ENCODE results near the gene TRMT112. TPM values are rescaled to one million over a fixed set of nuclear protein-coding genes. Genes with fewer than 3 reads are reported as not detected.

TRMT112 gene
- total RNA-seq, 1 donor from 2014 or later, result 149 TPM

GRCh38 chr11:64353715-64354506 is 36.6 kb upstream of the TRMT112 start:
- Mint-ChIP-seq H3K27ac (no peak overlapping the region), H3K36me3 (ENCODE audit: insufficient read depth) (no peaks in the 10 kb centered on the region), H3K4me3 (ENCODE audit: low read depth) (no peak overlapping the region), H3K4me1 (ENCODE audit: low read depth) (peaks cover 2% of the 10 kb centered on the region), H3K27me3 (peaks cover 3% of the 10 kb centered on the region), H3K9me3 (ENCODE audit: low read depth) (no peaks in the 10 kb centered on the region)
- TF ChIP-seq, protein P1, sequence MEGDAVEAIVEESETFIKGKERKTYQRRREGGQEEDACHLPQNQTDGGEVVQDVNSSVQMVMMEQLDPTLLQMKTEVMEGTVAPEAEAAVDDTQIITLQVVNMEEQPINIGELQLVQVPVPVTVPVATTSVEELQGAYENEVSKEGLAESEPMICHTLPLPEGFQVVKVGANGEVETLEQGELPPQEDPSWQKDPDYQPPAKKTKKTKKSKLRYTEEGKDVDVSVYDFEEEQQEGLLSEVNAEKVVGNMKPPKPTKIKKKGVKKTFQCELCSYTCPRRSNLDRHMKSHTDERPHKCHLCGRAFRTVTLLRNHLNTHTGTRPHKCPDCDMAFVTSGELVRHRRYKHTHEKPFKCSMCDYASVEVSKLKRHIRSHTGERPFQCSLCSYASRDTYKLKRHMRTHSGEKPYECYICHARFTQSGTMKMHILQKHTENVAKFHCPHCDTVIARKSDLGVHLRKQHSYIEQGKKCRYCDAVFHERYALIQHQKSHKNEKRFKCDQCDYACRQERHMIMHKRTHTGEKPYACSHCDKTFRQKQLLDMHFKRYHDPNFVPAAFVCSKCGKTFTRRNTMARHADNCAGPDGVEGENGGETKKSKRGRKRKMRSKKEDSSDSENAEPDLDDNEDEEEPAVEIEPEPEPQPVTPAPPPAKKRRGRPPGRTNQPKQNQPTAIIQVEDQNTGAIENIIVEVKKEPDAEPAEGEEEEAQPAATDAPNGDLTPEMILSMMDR (IDR thresholded peaks at IDR 0.05; ENCODE audit: unreplicated experiment), result no peak
- DNase-seq (ENCODE audit: low spot score, unreplicated experiment), result no peak

DNA sequence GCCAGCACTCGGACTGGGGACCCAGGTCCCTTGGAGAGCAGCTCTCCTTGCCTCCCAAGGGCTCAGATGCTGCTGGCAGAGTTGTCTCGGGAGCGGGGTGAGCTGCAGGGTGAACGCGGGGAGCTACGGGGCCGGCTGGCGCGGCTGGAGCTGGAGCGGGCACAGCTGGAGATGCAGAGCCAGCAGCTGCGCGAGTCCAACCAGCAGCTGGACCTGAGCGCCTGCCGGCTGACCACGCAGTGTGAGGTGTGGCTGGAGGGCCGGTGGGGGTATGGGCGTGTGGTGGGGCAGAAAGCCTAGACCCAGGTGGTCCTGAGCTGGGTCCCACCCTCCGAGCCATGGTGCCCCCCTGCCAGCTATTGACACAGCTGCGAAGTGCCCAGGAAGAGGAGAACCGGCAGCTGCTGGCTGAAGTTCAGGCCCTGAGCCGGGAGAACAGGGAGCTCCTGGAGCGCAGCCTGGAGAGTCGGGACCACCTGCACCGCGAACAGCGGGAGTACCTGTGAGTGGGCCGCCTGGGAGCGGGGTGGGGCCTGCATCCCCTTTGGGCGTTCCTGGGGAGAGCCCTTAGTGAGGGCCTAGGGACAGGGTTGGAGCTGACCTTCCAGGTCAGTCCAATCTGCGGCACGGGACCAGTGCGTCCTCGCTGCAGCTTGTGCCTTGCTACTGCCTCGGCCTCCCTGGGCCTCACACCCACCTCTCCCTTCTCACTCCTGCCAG is 35.8 kb upstream of the TRMT112 start:
- no peaks in the 10 kb centered on the region for H3K36me3 Mint-ChIP-seq (ENCODE audit: insufficient read depth)
- no peak overlapping the region for H3K4me3 Mint-ChIP-seq (ENCODE audit: low read depth)
- H3K27ac Mint-ChIP-seq, result no peak overlapping the region
- no peaks in the 10 kb centered on the region for H3K9me3 Mint-ChIP-seq (ENCODE audit: low read depth)
- peaks cover 2% of the 10 kb centered on the region for H3K4me1 Mint-ChIP-seq (ENCODE audit: low read depth)
- no peak for DNase-seq (ENCODE audit: low spot score, unreplicated experiment)
- TF ChIP-seq, protein P1 (IDR thresholded peaks at IDR 0.05; ENCODE audit: unreplicated experiment), result no peak
- peaks cover 3% of the 10 kb centered on the region for H3K27me3 Mint-ChIP-seq

GRCh38 chr11:64352099-64352994 is 35.0 kb upstream of the TRMT112 start:
- TF ChIP-seq, protein P1 (IDR thresholded peaks at IDR 0.05; ENCODE audit: unreplicated experiment), result no peak
- H3K9me3 Mint-ChIP-seq (ENCODE audit: low read depth), result no peaks in the 10 kb centered on the region
- no peaks in the 10 kb centered on the region for H3K36me3 Mint-ChIP-seq (ENCODE audit: insufficient read depth)
- H3K27ac Mint-ChIP-seq, result no peak overlapping the region
- H3K4me1 Mint-ChIP-seq (ENCODE audit: low read depth), result peaks cover 2% of the 10 kb centered on the region
- H3K4me3 Mint-ChIP-seq (ENCODE audit: low read depth), result no peak overlapping the region
- no peak for DNase-seq (ENCODE audit: low spot score, unreplicated experiment)
- peaks cover 3% of the 10 kb centered on the region for H3K27me3 Mint-ChIP-seq

GRCh38 chr11:64351136-64351631 is 33.8 kb upstream of the TRMT112 start:
- no peak for DNase-seq (ENCODE audit: low spot score, unreplicated experiment)
- Mint-ChIP-seq H3K9me3 (ENCODE audit: low read depth) (no peaks in the 10 kb centered on the region), H3K4me3 (ENCODE audit: low read depth) (no peak overlapping the region), H3K27me3 (no peaks in the 10 kb centered on the region), H3K27ac (no peak overlapping the region), H3K36me3 (ENCODE audit: insufficient read depth) (no peaks in the 10 kb centered on the region), H3K4me1 (ENCODE audit: low read depth) (no peaks in the 10 kb centered on the region)
- TF ChIP-seq, protein P1 (IDR thresholded peaks at IDR 0.05; ENCODE audit: unreplicated experiment), result no peak

DNA sequence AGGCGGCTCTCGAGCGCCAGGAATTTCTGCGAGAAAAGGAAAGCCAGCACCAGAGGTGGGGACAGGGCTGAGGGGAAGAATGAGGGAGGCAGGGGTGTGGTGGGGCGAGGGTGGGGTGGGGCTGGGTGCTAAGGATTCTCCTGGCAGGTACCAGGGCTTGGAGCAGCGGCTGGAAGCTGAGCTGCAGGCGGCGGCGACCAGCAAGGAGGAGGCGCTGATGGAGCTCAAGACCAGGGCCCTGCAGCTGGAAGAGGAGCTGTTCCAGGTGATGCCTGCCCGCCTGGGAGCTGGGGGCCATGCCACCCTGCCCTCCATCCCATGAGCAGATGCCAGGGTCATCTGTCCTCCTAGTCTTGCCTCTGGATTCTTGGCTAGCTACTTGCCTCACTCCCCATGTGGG is 32.0 kb upstream of the TRMT112 start:
- H3K36me3 Mint-ChIP-seq (ENCODE audit: insufficient read depth), result no peaks in the 10 kb centered on the region
- peaks cover 3% of the 10 kb centered on the region for H3K27me3 Mint-ChIP-seq
- TF ChIP-seq, protein P1 (IDR thresholded peaks at IDR 0.05; ENCODE audit: unreplicated experiment), result no peak
- H3K27ac Mint-ChIP-seq, result no peak overlapping the region
- DNase-seq (ENCODE audit: low spot score, unreplicated experiment), result no peak
- no peak overlapping the region for H3K4me3 Mint-ChIP-seq (ENCODE audit: low read depth)
- H3K4me1 Mint-ChIP-seq (ENCODE audit: low read depth), result no peaks in the 10 kb centered on the region
- no peaks in the 10 kb centered on the region for H3K9me3 Mint-ChIP-seq (ENCODE audit: low read depth)

Data from progenitor cell of endocrine pancreas (in vitro differentiated cells).